Nasal cavity respiratory epithelium epithelial cell of viscerocranial mucosa (primary cell): Measurements from ENCODE around the gene CTSK. TPM values are rescaled to one million over a fixed set of nuclear protein-coding genes. Genes with fewer than 3 reads are reported as not detected.

Experiments used
- total RNA-seq: library from RNA; depleted of rRNA; stranded (reverse); fragments of >200 nt; gene quantifications from 2 replicates; pipeline ENCODE4 v1.2.3, GENCODE V29; 2014

CTSK gene
- 1.4 and 3.6 TPM in 2 replicates for total RNA-seq

DNA sequence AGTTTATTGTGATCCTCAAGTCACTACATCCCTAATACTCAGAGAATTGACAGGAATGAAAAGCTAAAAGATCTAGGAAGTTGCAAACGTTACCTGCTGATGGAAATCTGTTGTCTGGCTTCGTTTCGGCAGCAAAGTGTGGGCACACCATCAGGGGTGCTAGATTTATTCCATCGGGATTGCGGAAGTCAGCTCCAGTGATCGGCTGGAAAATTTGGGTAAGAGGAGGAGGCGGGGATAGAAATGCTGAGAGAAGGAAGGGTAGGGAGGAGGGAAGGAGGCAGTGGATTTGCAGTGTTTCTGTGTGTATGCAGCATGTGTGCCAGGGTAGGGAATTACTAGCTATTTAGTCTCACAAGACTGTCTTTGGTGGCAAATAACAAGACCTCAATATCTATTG, at the start of gene CTSK:
Gene CTSK, minus strand, starts transcription at position 140 of the 400 bp plus-strand sequence. CDS start 1,455 bp downstream, outside the sequence.

DNA sequence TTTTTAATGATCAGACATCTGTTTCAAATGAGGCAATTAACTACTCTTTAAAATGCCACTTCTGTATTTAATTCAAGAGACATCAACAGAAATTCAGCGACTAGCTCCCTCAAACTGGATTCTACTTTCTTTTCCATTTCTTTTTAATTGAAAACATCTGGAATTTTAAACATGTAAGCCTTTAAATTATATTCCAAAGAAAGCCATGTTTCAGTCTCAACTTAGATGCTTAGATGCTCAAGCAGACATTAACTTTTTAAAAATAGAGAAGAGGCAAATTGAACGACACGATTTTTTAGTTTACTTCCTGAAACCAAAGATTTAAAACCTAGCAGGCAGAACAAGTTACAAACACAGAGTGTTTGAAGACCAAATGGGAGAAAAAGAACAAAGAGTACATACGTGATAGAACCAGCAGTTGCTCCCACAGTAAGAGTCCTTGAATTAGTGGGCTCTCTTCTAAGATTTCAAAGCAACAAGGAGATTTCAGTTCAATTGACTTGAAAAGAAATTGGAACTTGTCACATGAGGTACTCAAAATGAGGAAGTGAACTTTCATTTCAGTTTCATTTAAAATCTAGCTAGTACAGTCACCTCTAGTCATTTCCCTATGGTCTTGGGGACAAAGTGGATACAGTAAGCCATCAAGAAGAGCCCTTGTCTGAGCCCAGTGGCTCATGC, 42.6 kb downstream of the CTSK start, which contains the start of gene CTSS:
Gene CTSS, minus strand, starts transcription at position 483 of the 681 bp plus-strand sequence. CDS start 1,015 bp downstream, outside the sequence.

Other genes with a start within 250 kb of the CTSK start
- gene MCL1, start 228.7 kb downstream of the CTSK start, total RNA-seq: 365 and 420 TPM in 2 replicates
- 58.8 and 76.6 TPM in 2 replicates for gene ENSA, start 178.6 kb downstream of the CTSK start, total RNA-seq
- 15.9 and 16.7 TPM in 2 replicates for gene GOLPH3L, start 111.1 kb downstream of the CTSK start, total RNA-seq
- 0.50 and 3.8 TPM in 2 replicates for gene HORMAD1, start 87.4 kb downstream of the CTSK start, total RNA-seq
- gene CTSS, start 42.5 kb downstream of the CTSK start, total RNA-seq: 2.1 and 12.4 TPM in 2 replicates
- gene ARNT, start 68.3 kb upstream of the CTSK start, total RNA-seq: 20.5 and 30.6 TPM in 2 replicates
- not detected in 2 replicates for gene CTXND2, start 78.9 kb upstream of the CTSK start, total RNA-seq
- 23.2 and 36.7 TPM in 2 replicates for gene SETDB1, start 118.1 kb upstream of the CTSK start, total RNA-seq
- 83.7 and 101 TPM in 2 replicates for gene CERS2, start 166.6 kb upstream of the CTSK start, total RNA-seq
- 0.50 and 0.68 TPM in 2 replicates for gene ANXA9, start 174.0 kb upstream of the CTSK start, total RNA-seq
- 5.5 and 10.3 TPM in 2 replicates for gene MINDY1, start 198.6 kb upstream of the CTSK start, total RNA-seq
- 10.3 and 11.6 TPM in 2 replicates for gene PRUNE1, start 200.2 kb upstream of the CTSK start, total RNA-seq
- 3.3 and 7.5 TPM in 2 replicates for gene BNIPL, start 228.3 kb upstream of the CTSK start, total RNA-seq
- gene C1orf56, start 239.5 kb upstream of the CTSK start, total RNA-seq: 0.71 and 1.0 TPM in 2 replicates